Fibroblast of lung (primary cell): Measurements from ENCODE around the gene GPR137. TPM values are rescaled to one million over a fixed set of nuclear protein-coding genes. Genes with fewer than 3 reads are reported as not detected.

ENCODE experiments used
- DNase-seq, 2 donors: peaks; one replicate each; pipeline versions ENCODE4 v3.0.0 to v3.0.0-alpha.2; 2010; ENCODE audit warnings: low read depth in 2 of 2
- H2AFZ ChIP-seq: 2 replicates; pipeline ENCODE4 v1.5.1; 2012; ENCODE audit warnings: low read length, control low read depth, inconsistent platforms
- H3K27ac ChIP-seq: 2 replicates; pipeline ENCODE4 v1.5.1; 2011; ENCODE audit warnings: low read length, control low read depth; ENCODE audit not compliant: insufficient read depth
- H3K27me3 ChIP-seq: 2 replicates; pipeline ENCODE4 v1.5.1; 2011; ENCODE audit warnings: mild to moderate bottlenecking, low read length; ENCODE audit not compliant: control insufficient read depth, insufficient read depth
- H3K36me3 ChIP-seq: 2 replicates; pipeline ENCODE4 v1.5.1; 2011; ENCODE audit warnings: low read length; ENCODE audit not compliant: control insufficient read depth, insufficient read depth
- H3K4me1 ChIP-seq: 2 replicates; pipeline ENCODE4 v1.5.1; 2011; ENCODE audit warnings: low read length; ENCODE audit not compliant: control insufficient read depth, insufficient read depth; ENCODE audit errors: extremely low read depth
- H3K4me2 ChIP-seq: 2 replicates; pipeline ENCODE4 v1.5.1; 2011; ENCODE audit warnings: low read length, control low read depth; ENCODE audit not compliant: insufficient read depth; ENCODE audit errors: extremely low read depth
- H3K4me3 ChIP-seq, 4 experiments: fragments of 200-600 bp in 1 of 4; sonication (generic) in 1 of 4; replicated peaks in 1 of 4; 2 replicates each; pipeline ENCODE4 v1.5.1; 2011 to 2016; ENCODE audit warnings: low read length in 4 of 4, low read depth in 3 of 4, mild to moderate bottlenecking in 3 of 4, control low read depth in 2 of 4, inconsistent platforms in 1 of 4, mixed read lengths in 1 of 4; ENCODE audit not compliant: insufficient read depth in 1 of 4; ENCODE audit errors: control extremely low read depth in 1 of 4
- H3K79me2 ChIP-seq: 2 replicates; pipeline ENCODE4 v1.5.1; 2012; ENCODE audit warnings: mild to moderate bottlenecking, low read length, inconsistent platforms; ENCODE audit not compliant: control insufficient read depth, insufficient read depth
- H3K9ac ChIP-seq: 2 replicates; pipeline ENCODE4 v1.5.1; 2011; ENCODE audit warnings: mild to moderate bottlenecking, low read length, control low read depth; ENCODE audit not compliant: insufficient read depth
- H3K9me3 ChIP-seq: 2 replicates; pipeline ENCODE4 v1.5.1; 2012; ENCODE audit warnings: low read depth, low read length; ENCODE audit not compliant: control insufficient read depth, insufficient read depth
- H4K20me1 ChIP-seq: 2 replicates; pipeline ENCODE4 v1.5.1; 2011; ENCODE audit warnings: low read length; ENCODE audit not compliant: control insufficient read depth, insufficient read depth; ENCODE audit errors: extremely low read depth
- CTCF ChIP-seq, 2 donors: IDR thresholded peaks in 1 of 2; conservative IDR thresholded peaks in 1 of 2; 1 replicate in 1 of 2; 2 replicates in 1 of 2; pipeline ENCODE4 v1.5.1; 2011 to 2012; ENCODE audit warnings: low read length in 2 of 2, control low read depth in 1 of 2, inconsistent platforms in 1 of 2, low read depth in 1 of 2, mild to moderate bottlenecking in 1 of 2
- EZH2 ChIP-seq: IDR thresholded peaks from 2 replicates; pipeline ENCODE4 v1.5.1; 2012; ENCODE audit warnings: low read length, control low read depth, mild to moderate bottlenecking; ENCODE audit errors: missing control alignments
- polyA minus RNA-seq: library from RNA; depleted of rRNA, polyadenylated mRNA; stranded (reverse); fragments of >200 nt; gene quantifications from 2 replicates; pipeline ENCODE4 v1.2.3, GENCODE V29; 2011; ENCODE audit warnings: low replicate concordance
- polyA plus RNA-seq, 2 donors: library from polyadenylated mRNA; depleted of rRNA in 1 of 2; stranded (reverse) in 1 of 2; unstranded in 1 of 2; fragments of >200 nt; gene quantifications; 2 replicates each; pipeline ENCODE4 v1.2.1, GENCODE V29; 2011 to 2012; ENCODE audit warnings: missing spikeins in 1 of 2
- total RNA-seq: library from RNA; depleted of rRNA; stranded (reverse); fragments of >200 nt; gene quantifications from 2 replicates; pipeline ENCODE4 v1.2.1, GENCODE V29; 2014

Gene GPR137, protein sequence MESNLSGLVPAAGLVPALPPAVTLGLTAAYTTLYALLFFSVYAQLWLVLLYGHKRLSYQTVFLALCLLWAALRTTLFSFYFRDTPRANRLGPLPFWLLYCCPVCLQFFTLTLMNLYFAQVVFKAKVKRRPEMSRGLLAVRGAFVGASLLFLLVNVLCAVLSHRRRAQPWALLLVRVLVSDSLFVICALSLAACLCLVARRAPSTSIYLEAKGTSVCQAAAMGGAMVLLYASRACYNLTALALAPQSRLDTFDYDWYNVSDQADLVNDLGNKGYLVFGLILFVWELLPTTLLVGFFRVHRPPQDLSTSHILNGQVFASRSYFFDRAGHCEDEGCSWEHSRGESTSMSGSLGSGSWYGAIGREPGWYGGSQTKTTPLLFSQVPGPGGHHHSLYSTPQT
- total RNA-seq (8.2 and 10.9 TPM in 2 replicates), polyA plus RNA-seq (10.7 and 11.6 TPM in 2 replicates), polyA minus RNA-seq (96.4 and 99.0 TPM in 2 replicates)
- 28.4 and 30.0 TPM in 2 replicates for polyA plus RNA-seq (2012)

GRCh38 chr11:64284962-64285884 is at the start of gene GPR137:
Gene GPR137, plus strand, starts transcription at chr11:64285848. Its CDS starts 677 bp downstream, at chr11:64286525.
- DNase-seq = peak; percentile 61 to 63
- H3K9me3 ChIP-seq = no peaks in the 10 kb centered on the region
- H3K79me2 ChIP-seq = peaks cover 4% of the 10 kb centered on the region
- H4K20me1 ChIP-seq = no peaks in the 10 kb centered on the region
- H3K36me3 ChIP-seq = peaks cover 3% of the 10 kb centered on the region
- peak within 1 kb of the TSS; percentile 85 for H3K9ac ChIP-seq
- peak within 1 kb of the TSS; percentile 77 for H2AFZ ChIP-seq
- peak within 1 kb of the TSS; percentile 66 to 85 (median 76) for H3K4me3 ChIP-seq
- peaks cover 7% of the 10 kb centered on the region for H3K4me1 ChIP-seq
- H3K27me3 ChIP-seq = no peaks in the 10 kb centered on the region
- H3K27ac ChIP-seq = peak within 1 kb of the TSS; percentile 85
- H3K4me2 ChIP-seq = peak within 1 kb of the TSS; percentile 98
- no peak for TF ChIP-seq CTCF (conservative IDR thresholded peaks at IDR 0.05 in 1 of 2, IDR thresholded peaks at IDR 0.05 in 1 of 2; ENCODE audit: low read depth in 1 of 2, low read length in 2 of 2)
- TF ChIP-seq EZH2 = no peak

GRCh38 chr11:64237484-64237951 is 48.1 kb upstream of the GPR137 start:
- H4K20me1 ChIP-seq = no peaks in the 10 kb centered on the region
- peaks cover 7% of the 10 kb centered on the region for H3K4me1 ChIP-seq

More at GRCh38 chr11:64237484-64237951, 48.1 kb upstream of the GPR137 start:
- Histone ChIP-seq H3K4me2 (no peak overlapping the region), H3K79me2 (peaks cover 14% of the 10 kb centered on the region), H2AFZ (no peak overlapping the region), H3K27me3 (no peaks in the 10 kb centered on the region), H3K4me3 (no peak overlapping the region), H3K9me3 (no peaks in the 10 kb centered on the region), H3K27ac (no peak overlapping the region), H3K36me3 (peaks cover 13% of the 10 kb centered on the region), H3K9ac (no peak overlapping the region)
- no peak for DNase-seq
- TF ChIP-seq CTCF (conservative IDR thresholded peaks at IDR 0.05 in 1 of 2, IDR thresholded peaks at IDR 0.05 in 1 of 2; ENCODE audit: low read depth in 1 of 2, low read length in 2 of 2) (no peak), EZH2 (no peak)
